Measurements from ENCODE around the gene EPB41L5.

DNA sequence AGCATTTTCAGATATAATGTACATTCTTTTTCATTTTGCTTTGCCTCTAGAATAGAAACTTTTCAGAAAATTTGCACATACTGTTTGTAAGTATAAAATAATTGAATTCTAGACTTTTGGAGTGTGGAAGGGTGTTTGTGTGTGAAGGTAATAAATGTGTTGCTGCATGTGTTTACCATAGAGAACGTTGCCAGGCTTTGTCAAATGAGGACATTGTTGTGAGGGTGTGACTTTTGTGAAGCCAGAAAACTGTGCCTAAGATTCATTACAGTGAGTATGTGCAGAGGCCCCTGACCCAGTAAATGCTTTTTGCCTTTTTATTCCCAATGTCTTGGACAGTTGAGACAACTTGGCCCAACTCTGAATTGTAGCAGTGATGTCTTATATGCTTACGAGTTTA lies 30.4 kb upstream of the EPB41L5 start:
- TF ChIP-seq, protein P1, sequence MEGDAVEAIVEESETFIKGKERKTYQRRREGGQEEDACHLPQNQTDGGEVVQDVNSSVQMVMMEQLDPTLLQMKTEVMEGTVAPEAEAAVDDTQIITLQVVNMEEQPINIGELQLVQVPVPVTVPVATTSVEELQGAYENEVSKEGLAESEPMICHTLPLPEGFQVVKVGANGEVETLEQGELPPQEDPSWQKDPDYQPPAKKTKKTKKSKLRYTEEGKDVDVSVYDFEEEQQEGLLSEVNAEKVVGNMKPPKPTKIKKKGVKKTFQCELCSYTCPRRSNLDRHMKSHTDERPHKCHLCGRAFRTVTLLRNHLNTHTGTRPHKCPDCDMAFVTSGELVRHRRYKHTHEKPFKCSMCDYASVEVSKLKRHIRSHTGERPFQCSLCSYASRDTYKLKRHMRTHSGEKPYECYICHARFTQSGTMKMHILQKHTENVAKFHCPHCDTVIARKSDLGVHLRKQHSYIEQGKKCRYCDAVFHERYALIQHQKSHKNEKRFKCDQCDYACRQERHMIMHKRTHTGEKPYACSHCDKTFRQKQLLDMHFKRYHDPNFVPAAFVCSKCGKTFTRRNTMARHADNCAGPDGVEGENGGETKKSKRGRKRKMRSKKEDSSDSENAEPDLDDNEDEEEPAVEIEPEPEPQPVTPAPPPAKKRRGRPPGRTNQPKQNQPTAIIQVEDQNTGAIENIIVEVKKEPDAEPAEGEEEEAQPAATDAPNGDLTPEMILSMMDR (IDR thresholded peaks at IDR 0.05), result no peak
- TF ChIP-seq POLR2A (IDR thresholded peaks at IDR 0.05), result no peak
